ENCODE measurements around the gene TMEM143. TPM values are rescaled to one million over a fixed set of nuclear protein-coding genes. Genes with fewer than 3 reads are reported as not detected.

The TMEM143 gene
- total and polyA plus RNA-seq, 10 of the 15 experiments (the other 5 are each of a cell fraction or from before 2014, with no cell fraction given) = 1.5 to 19.5 (median 10.1) TPM

GRCh38 chr19:48392860-48393558 lies 29.3 kb upstream of the TMEM143 start:
- H3K27me3 ChIP-seq (replicated peaks in 1 of 2; ENCODE audit: control insufficient read depth in 2 of 2, insufficient read depth in 2 of 2, low read length in 1 of 2) = peaks cover 13 to 16% of the 10 kb centered on the region in 2 experiments
- SMC1A ChIA-PET (ENCODE audit: uncharacterized antibody, unreplicated experiment) = no interaction called here
- in situ Hi-C loops (cut with MboI) = no loop called here

More at GRCh38 chr19:48392860-48393558, 29.3 kb upstream of the TMEM143 start:
- ChIA-PET POLR2A (interaction anchor here (1.3 kb wide), 1 partner anchor 60 kb away, joined by 3 read pairs; no protein-coding TSS in a partner anchor), RAD21 (ENCODE audit: unreplicated experiment) (no interaction called here), CTCF (interaction anchor here (1.1 to 1.4 kb wide), 2 partner anchors 9 to 29 kb away, joined by 3 read pairs; partner anchors contain the start of genes SYNGR4 and TMEM143)
- TF ChIP-seq TAF1 (IDR thresholded peaks at IDR 0.05; ENCODE audit: borderline replicate concordance, low read depth, low read length) (no peak), ZBTB33 (IDR thresholded peaks at IDR 0.05) (no peak), ELK1 (IDR thresholded peaks at IDR 0.05; ENCODE audit: low read depth, low read length) (no peak), KLF5 (IDR thresholded peaks at IDR 0.05; ENCODE audit: partially characterized antibody) (no peak), RCOR1 (conservative IDR thresholded peaks at IDR 0.05; ENCODE audit: low read depth, low read length) (no peak), SKIL (IDR thresholded peaks at IDR 0.05; ENCODE audit: low read depth, poor library complexity, severe bottlenecking) (no peak), NKRF (conservative IDR thresholded peaks at IDR 0.05) (no peak), MEF2A (IDR thresholded peaks at IDR 0.05; ENCODE audit: insufficient read depth, low read depth, low read length) (no peak), NBN (IDR thresholded peaks at IDR 0.05) (no peak), ZNF207 (IDR thresholded peaks at IDR 0.05; ENCODE audit: borderline replicate concordance) (no peak)
- no peak for DNase-seq (ENCODE audit: low read depth, low spot score)
- Histone ChIP-seq H3K36me3 (ENCODE audit: control insufficient read depth in 2 of 2, insufficient read depth in 2 of 2, low read length in 1 of 2) (peaks cover 1 to 7% of the 10 kb centered on the region in 2 experiments; a peak in 3 of 4 replicates), H3K4me2 (ENCODE audit: control insufficient read depth, insufficient read depth) (no peak overlapping the region), H3K4me3 (no peak overlapping the region), H2AFZ (ENCODE audit: control insufficient read depth, low read depth, low read length) (no peak overlapping the region), H4K20me1 (ENCODE audit: control insufficient read depth, insufficient read depth) (no peaks in the 10 kb centered on the region), H3K9me3 (replicated peaks; ENCODE audit: control insufficient read depth, insufficient read depth, low read length) (no peaks in the 10 kb centered on the region), H3K79me2 (ENCODE audit: control insufficient read depth, insufficient read depth, low read length) (peaks cover 19% of the 10 kb centered on the region), H3K27ac (ENCODE audit: control insufficient read depth, insufficient read depth) (no peak overlapping the region), H3K9ac (ENCODE audit: control insufficient read depth, insufficient read depth, low read length) (no peak overlapping the region), H3K4me1 (ENCODE audit: control insufficient read depth, insufficient read depth, low read length) (peaks cover 9% of the 10 kb centered on the region; the same call in 1 of the 2 replicates)
- no peak for FAIRE-seq
- WGBS (ENCODE audit: insufficient coverage, insufficient replicate concordance, low lambda C conversion rate, missing lambda C conversion rate) = 55% methylated on average over 15 of the region's 15 CpGs
- BruUV-seq (replicated peaks) = no TSS peak
- intact Hi-C loops (cut with micrococcal nuclease; ENCODE audit: unreplicated experiment) = no loop called here
- no peak for ATAC-seq

Measured in GM12878 (cell line).